ENCODE results near the gene CLEC10A. TPM values are rescaled to one million over a fixed set of nuclear protein-coding genes. Genes with fewer than 3 reads are reported as not detected.
"Not testable (repeated sequence)": the region's sequence is repeated elsewhere in the genome, so short reads cannot be mapped to it uniquely, and the experiment has no call there.

Gene CLEC10A
- total RNA-seq, 1 experiment from 2014 or later: not detected

GRCh38 chr17:7107012-7107754, 27.1 kb upstream of the CLEC10A start:
- ChIA-PET POLR2A (ENCODE audit: unreplicated experiment) (no interaction called here), CTCF (no interaction called here)
- no peak overlapping the region for H3K4me3 ChIP-seq
- H3K36me3 ChIP-seq (ENCODE audit: low read depth): no peaks in the 10 kb centered on the region
- no peak overlapping the region for H3K27ac ChIP-seq
- H3K79me2 ChIP-seq (ENCODE audit: low read depth): no peaks in the 10 kb centered on the region
- no TSS peak for BruUV-seq (replicated peaks)
- H4K20me1 ChIP-seq (ENCODE audit: insufficient read depth): no peaks in the 10 kb centered on the region
- no peaks in the 10 kb centered on the region for H3K9me3 ChIP-seq (ENCODE audit: insufficient read depth, low read depth)
- no peak overlapping the region for H2AFZ ChIP-seq
- no peaks in the 10 kb centered on the region for H3K9me2 ChIP-seq (ENCODE audit: insufficient read depth)
- no peak for DNase-seq
- H3K4me1 ChIP-seq (replicated peaks; ENCODE audit: insufficient read depth): no peaks in the 10 kb centered on the region
- H3K27me3 ChIP-seq (ENCODE audit: insufficient read depth, low read depth): peaks cover 14% of the 10 kb centered on the region
- H3K4me2 ChIP-seq: no peak overlapping the region
- H3F3A ChIP-seq (ENCODE audit: insufficient read depth, low read depth): 0 out of 2 replicates have a peak, but pooled peaks cover under 1% of the 10 kb centered on the region
- intact Hi-C loops (cut with micrococcal nuclease; ENCODE audit: unreplicated experiment): no loop called here
- TF ChIP-seq EZH2 (IDR thresholded peaks at IDR 0.05; ENCODE audit: low read depth) (no peak), CTCF (conservative IDR thresholded peaks at IDR 0.05) (no peak)

GRCh38 chr17:7102421-7102820, 22.4 kb upstream of the CLEC10A start:
- BruUV-seq (replicated peaks): no TSS peak
- H3K4me2 ChIP-seq: no peak overlapping the region
- H3K27me3 ChIP-seq (ENCODE audit: insufficient read depth, low read depth): peaks cover 36% of the 10 kb centered on the region
- no peak for TF ChIP-seq EZH2 (IDR thresholded peaks at IDR 0.05; ENCODE audit: low read depth)
- no peak for TF ChIP-seq CTCF (conservative IDR thresholded peaks at IDR 0.05)
- H3K4me1 ChIP-seq (replicated peaks; ENCODE audit: insufficient read depth): peaks cover 5% of the 10 kb centered on the region; the same call in 1 of the 2 replicates
- no peaks in the 10 kb centered on the region; the same call in 1 of the 2 replicates for H4K20me1 ChIP-seq (ENCODE audit: insufficient read depth)
- no peaks in the 10 kb centered on the region for H3K9me3 ChIP-seq (ENCODE audit: insufficient read depth, low read depth)
- no peak overlapping the region for H3K4me3 ChIP-seq
- no peak for DNase-seq
- H3K79me2 ChIP-seq (ENCODE audit: low read depth): no peaks in the 10 kb centered on the region
- no peaks in the 10 kb centered on the region for H3K9me2 ChIP-seq (ENCODE audit: insufficient read depth)
- no peak overlapping the region for H3K27ac ChIP-seq
- 0 out of 2 replicates have a peak, but pooled peaks cover 7% of the 10 kb centered on the region for H3F3A ChIP-seq (ENCODE audit: insufficient read depth, low read depth)
- intact Hi-C loops (cut with micrococcal nuclease; ENCODE audit: unreplicated experiment): no loop called here
- H2AFZ ChIP-seq: no peak overlapping the region
- H3K36me3 ChIP-seq (ENCODE audit: low read depth): no peaks in the 10 kb centered on the region
- ChIA-PET CTCF (interaction anchor here (0.6 kb wide), 2 partner anchors 28 to 1034 kb away, joined by 3 to 5 read pairs; no protein-coding TSS in a partner anchor), POLR2A (ENCODE audit: unreplicated experiment) (interaction anchor here (0.5 kb wide), 1 partner anchor 162 kb away, joined by 7 read pairs; no protein-coding TSS in a partner anchor)

- H2AFZ ChIP-seq: no peak overlapping the region
- DNase-seq: no peak
- intact Hi-C loops (cut with micrococcal nuclease; ENCODE audit: unreplicated experiment): no loop called here
- no TSS peak for BruUV-seq (replicated peaks)
- H3K27me3 ChIP-seq (ENCODE audit: insufficient read depth, low read depth): peaks cover 36% of the 10 kb centered on the region
- H3K79me2 ChIP-seq (ENCODE audit: low read depth): no peaks in the 10 kb centered on the region
- no peak overlapping the region for H3K27ac ChIP-seq
- ChIA-PET CTCF (interaction anchor here (0.6 to 0.7 kb wide), 3 partner anchors 29 to 198 kb away, joined by 3 to 5 read pairs (median 3); no protein-coding TSS in a partner anchor), POLR2A (ENCODE audit: unreplicated experiment) (no interaction called here)
- H3K4me3 ChIP-seq: no peak overlapping the region
- H4K20me1 ChIP-seq (ENCODE audit: insufficient read depth): no peaks in the 10 kb centered on the region; the same call in 1 of the 2 replicates
- H3K36me3 ChIP-seq (ENCODE audit: low read depth): no peaks in the 10 kb centered on the region
- H3K9me3 ChIP-seq (ENCODE audit: insufficient read depth, low read depth): no peaks in the 10 kb centered on the region
- H3K4me2 ChIP-seq: no peak overlapping the region
- H3K9me2 ChIP-seq (ENCODE audit: insufficient read depth): no peaks in the 10 kb centered on the region
- 0 out of 2 replicates have a peak, but pooled peaks cover 7% of the 10 kb centered on the region for H3F3A ChIP-seq (ENCODE audit: insufficient read depth, low read depth)
- peaks cover 5% of the 10 kb centered on the region; the same call in 1 of the 2 replicates for H3K4me1 ChIP-seq (replicated peaks; ENCODE audit: insufficient read depth)
- no peak for TF ChIP-seq CTCF (conservative IDR thresholded peaks at IDR 0.05)
- TF ChIP-seq EZH2 (IDR thresholded peaks at IDR 0.05; ENCODE audit: low read depth): no peak
Observed at GRCh38 chr17:7101531-7101930, 21.5 kb upstream of the CLEC10A start.

- H3K79me2 ChIP-seq (ENCODE audit: low read depth); H3K4me3 ChIP-seq; CTCF ChIA-PET; H3K9me3 ChIP-seq (ENCODE audit: insufficient read depth, low read depth); H3F3A ChIP-seq (ENCODE audit: insufficient read depth, low read depth); H3K9me2 ChIP-seq (ENCODE audit: insufficient read depth); H4K20me1 ChIP-seq (ENCODE audit: insufficient read depth); intact Hi-C loops (cut with micrococcal nuclease; ENCODE audit: unreplicated experiment); H3K27ac ChIP-seq; BruUV-seq (replicated peaks); H2AFZ ChIP-seq; H3K4me2 ChIP-seq; H3K36me3 ChIP-seq (ENCODE audit: low read depth); H3K4me1 ChIP-seq (replicated peaks; ENCODE audit: insufficient read depth); DNase-seq: not testable (repeated sequence)
- POLR2A ChIA-PET (ENCODE audit: unreplicated experiment): interaction anchor here (0.6 kb wide), 1 partner anchor 14 kb away, joined by 5 read pairs; no protein-coding TSS in a partner anchor
- H3K27me3 ChIP-seq (ENCODE audit: insufficient read depth, low read depth): peaks cover 36% of the 10 kb centered on the region
Observed at GRCh38 chr17:7100641-7101379, 20.8 kb upstream of the CLEC10A start.
